HCT116 (cell line): ENCODE data around the gene PLEKHA5. TPM values are rescaled to one million over a fixed set of nuclear protein-coding genes. Genes with fewer than 3 reads are reported as not detected.

ENCODE experiments used
- ATAC-seq: fragments of 200-7000 bp; cut with Tn5 transposase; 2 replicates; pipeline ENCODE4 v1.9.1; 2020; ENCODE audit warnings: mild to moderate bottlenecking, moderate library complexity
- BruUV-seq: library from RNA; stranded (reverse); fragments of 400-500 nt; replicated peaks from 2 replicates; lab custom pipeline; 2021; lab: Mats Ljungman, UMichigan
- CTCF ChIA-PET: fragments of 300-600 bp; sonication (Branson Sonifier 250); formaldehyde crosslinking; loops from one replicate; lab custom pipeline; 2021; ENCODE audit warnings: antibody characterized with exemption; lab: Charles Lee
- POLR2A ChIA-PET: fragments of 300-600, 350-600 bp; sonication (Branson Sonifier 250); formaldehyde crosslinking; loops from one replicate; lab custom pipeline; 2021; ENCODE audit warnings: antibody characterized with exemption; lab: Charles Lee
- RAD21 ChIA-PET, 2 experiments: fragments of 300-600 bp; sonication (Branson Sonifier 250); formaldehyde crosslinking; loops; one replicate each; lab custom pipeline; 2023; ENCODE audit warnings: low total read pairs in 2 of 2; ENCODE audit not compliant: uncharacterized antibody in 2 of 2, unreplicated experiment in 2 of 2, low non-redundant PET in 1 of 2; lab: Charles Lee
- DNase-seq: peaks from one replicate; pipeline ENCODE4 v3.0.0-alpha.2; 2010; ENCODE audit warnings: low read depth, low spot score
- H2AFZ ChIP-seq: fragments of 200-600 bp; shearing (Covaris generic), sonication (generic); 2 replicates; pipeline ENCODE4 v1.6.1; 2017; ENCODE audit warnings: low read depth, mixed run types, mixed read lengths, antibody characterized with exemption, low read length; ENCODE audit not compliant: poor library complexity, severe bottlenecking
- H3K27ac ChIP-seq: 2 replicates; pipeline ENCODE4 v1.5.1; 2012; ENCODE audit warnings: low read depth, low read length
- H3K27me3 ChIP-seq: fragments of 200-600 bp; sonication (generic); 2 replicates; pipeline ENCODE4 v1.6.1; 2016; ENCODE audit warnings: mixed run types, low read length, mixed read lengths; ENCODE audit not compliant: insufficient read depth
- H3K36me3 ChIP-seq, 2 experiments: fragments of 200-500 bp in 1 of 2; fragments of 200-600 bp in 1 of 2; sonication (Bioruptor generic) in 1 of 2; sonication (generic) in 1 of 2; 2 replicates each; pipeline versions ENCODE4 v1.5.1 to v1.6.1; 2014 to 2016; ENCODE audit warnings: low read length in 2 of 2, inconsistent platforms in 1 of 2, mixed read lengths in 1 of 2, mixed run types in 1 of 2; ENCODE audit not compliant: insufficient read depth in 2 of 2, control insufficient read depth in 1 of 2
- H3K4me1 ChIP-seq, 2 experiments: fragments of 200-600 bp in 1 of 2; sonication (generic) in 1 of 2; 2 replicates each; pipeline versions ENCODE4 v1.5.1 to v1.6.1; 2012 to 2017; ENCODE audit warnings: low read length in 2 of 2, inconsistent platforms in 1 of 2, mild to moderate bottlenecking in 1 of 2, mixed read lengths in 1 of 2, mixed run types in 1 of 2, moderate library complexity in 1 of 2; ENCODE audit not compliant: insufficient read depth in 2 of 2, control insufficient read depth in 1 of 2
- H3K4me2 ChIP-seq: fragments of 200-600 bp; sonication (generic); 2 replicates; pipeline ENCODE4 v1.6.1; 2017; ENCODE audit warnings: mixed run types, low read length, mixed read lengths
- H3K4me3 ChIP-seq, 2 experiments: fragments of 200-600 bp in 1 of 2; sonication (generic) in 1 of 2; replicated peaks in 1 of 2; 2 replicates each; pipeline ENCODE4 v1.5.1; 2011 to 2016; ENCODE audit warnings: low read length in 2 of 2, control low read depth in 1 of 2, low read depth in 1 of 2, mild to moderate bottlenecking in 1 of 2, mixed read lengths in 1 of 2, mixed run types in 1 of 2
- H3K79me2 ChIP-seq: fragments of 200-600 bp; sonication (generic); 2 replicates; pipeline ENCODE4 v1.6.1; 2017; ENCODE audit warnings: mild to moderate bottlenecking, mixed run types, low read length, moderate library complexity, mixed read lengths; ENCODE audit not compliant: insufficient read depth
- H3K9ac ChIP-seq: fragments of 200-600 bp; sonication (generic); 2 replicates; pipeline ENCODE4 v1.6.1; 2016; ENCODE audit warnings: low read length, mixed read lengths
- H3K9me2 ChIP-seq: fragments of 200-600 bp; sonication (generic), shearing (Covaris generic); 2 replicates; pipeline ENCODE4 v1.6.1; 2017; ENCODE audit warnings: mixed run types, mild to moderate bottlenecking, moderate library complexity; ENCODE audit not compliant: insufficient read depth
- H3K9me3 ChIP-seq, 2 experiments: fragments of 200-500 bp in 1 of 2; fragments of 200-600 bp in 1 of 2; sonication (Bioruptor generic) in 1 of 2; sonication (generic) in 1 of 2; 2 replicates each; pipeline ENCODE4 v1.6.1; 2014 to 2017; ENCODE audit warnings: low read length in 2 of 2, mixed read lengths in 2 of 2, inconsistent platforms in 1 of 2, low read depth in 1 of 2, mild to moderate bottlenecking in 1 of 2, mixed run types in 1 of 2, moderate library complexity in 1 of 2; ENCODE audit not compliant: control insufficient read depth in 1 of 2, insufficient read depth in 1 of 2
- H4K20me1 ChIP-seq: fragments of 200-600 bp; sonication (generic), shearing (Covaris generic); 2 replicates; pipeline ENCODE4 v1.6.1; 2017; ENCODE audit warnings: mixed run types, mild to moderate bottlenecking, moderate library complexity; ENCODE audit not compliant: insufficient read depth
- CBX3 ChIP-seq: IDR thresholded peaks from 2 replicates; pipeline ENCODE4 v1.6.1; 2012; ENCODE audit warnings: low read depth
- CEBPB ChIP-seq: IDR thresholded peaks from 2 replicates; pipeline ENCODE4 v1.6.1; 2012; ENCODE audit warnings: low read depth
- EGR1 ChIP-seq: IDR thresholded peaks from 2 replicates; pipeline ENCODE4 v1.6.1; 2012; ENCODE audit warnings: low read depth
- ELF1 ChIP-seq: IDR thresholded peaks from 2 replicates; pipeline ENCODE4 v1.6.1; 2012; ENCODE audit warnings: low read depth, borderline replicate concordance
- EZH2 ChIP-seq: fragments of 200-600 bp; sonication (generic); IDR thresholded peaks from 2 replicates; pipeline ENCODE4 v1.6.1; 2017; ENCODE audit warnings: antibody characterized with exemption, mixed run types
- EZH2phosphoT487 ChIP-seq: fragments of 200-600 bp; IDR thresholded peaks from 2 replicates; pipeline ENCODE4 v1.6.1; 2018; ENCODE audit warnings: antibody characterized with exemption, borderline replicate concordance
- JUND ChIP-seq: IDR thresholded peaks from 2 replicates; pipeline ENCODE4 v1.6.1; 2012
- MAX ChIP-seq: IDR thresholded peaks from 2 replicates; pipeline ENCODE4 v1.6.1; 2012
- POLR2A ChIP-seq: IDR thresholded peaks from 2 replicates; pipeline ENCODE4 v1.7.0; 2011; ENCODE audit warnings: borderline replicate concordance; ENCODE audit not compliant: insufficient read depth, insufficient read length; ENCODE audit errors: extremely low read depth
- POLR2AphosphoS5 ChIP-seq: IDR thresholded peaks from 2 replicates; pipeline ENCODE4 v1.6.1; 2011; ENCODE audit warnings: mild to moderate bottlenecking, low read depth, low read length, moderate library complexity
- RAD21 ChIP-seq: IDR thresholded peaks from 2 replicates; pipeline ENCODE4 v1.6.1; 2012; ENCODE audit warnings: low read depth, mild to moderate bottlenecking
- REST ChIP-seq: IDR thresholded peaks from 2 replicates; pipeline ENCODE4 v1.6.1; 2012; ENCODE audit warnings: low read depth
- SIN3A ChIP-seq: IDR thresholded peaks from 2 replicates; pipeline ENCODE4 v1.6.1; 2012; ENCODE audit warnings: low read depth
- SP1 ChIP-seq: IDR thresholded peaks from 2 replicates; pipeline ENCODE4 v1.6.1; 2012; ENCODE audit warnings: low read depth
- SRF ChIP-seq: IDR thresholded peaks from 2 replicates; pipeline ENCODE4 v1.6.1; 2012; ENCODE audit warnings: low read depth
- TCF7L2 ChIP-seq: IDR thresholded peaks from 2 replicates; pipeline ENCODE4 v1.7.0; 2011; ENCODE audit warnings: borderline replicate concordance, inconsistent platforms; ENCODE audit not compliant: insufficient read depth, insufficient read length; ENCODE audit errors: extremely low read depth
- YY1 ChIP-seq: IDR thresholded peaks from 2 replicates; pipeline ENCODE4 v1.6.1; 2011; ENCODE audit warnings: low read length, low read depth, moderate library complexity, mild to moderate bottlenecking; ENCODE audit not compliant: insufficient replicate concordance; ENCODE audit errors: extremely low read depth
- ZBTB33 ChIP-seq: IDR thresholded peaks from 2 replicates; pipeline ENCODE4 v1.6.1; 2011; ENCODE audit warnings: mild to moderate bottlenecking, low read length, moderate library complexity; ENCODE audit not compliant: insufficient replicate concordance; ENCODE audit errors: extremely low read depth
- ZFX ChIP-seq: fragments of 450-650 bp; IDR thresholded peaks from 2 replicates; pipeline ENCODE4 v1.6.1; 2017
- ZNF274 ChIP-seq: fragments of 200-500 bp; sonication (Bioruptor generic); IDR thresholded peaks from 2 replicates; pipeline ENCODE4 v1.6.1; 2014; ENCODE audit warnings: mild to moderate bottlenecking, low read depth, low read length, inconsistent platforms
- intact Hi-C: fragments of 100-400 bp; cut with micrococcal nuclease; formaldehyde crosslinking; loops from 2 replicates; pipeline ENCODE4 v1.10.0; 2022
- total RNA-seq: library from RNA; stranded (reverse); gene quantifications from one replicate; pipeline ENCODE4 v1.2.1, GENCODE V29; 2021; ENCODE audit not compliant: unreplicated experiment

Gene PLEKHA5
- total RNA-seq, 1 experiment from 2014 or later: 18.9 TPM

- BruUV-seq: no TSS peak
- Histone ChIP-seq H3K4me1 (no peaks in the 10 kb centered on the region), H3K4me2 (no peak overlapping the region), H3K79me2 (peaks cover 18% of the 10 kb centered on the region), H3K27me3 (no peaks in the 10 kb centered on the region), H3K9me2 (no peaks in the 10 kb centered on the region), H3K9me3 (no peaks in the 10 kb centered on the region), H3K9ac (no peak overlapping the region), H4K20me1 (no peaks in the 10 kb centered on the region), H3K27ac (no peak overlapping the region), H3K36me3 (no peaks in the 10 kb centered on the region), H3K4me3 (no peak overlapping the region), H2AFZ (no peak overlapping the region)
- no peak for TF ChIP-seq MAX
- no peak for TF ChIP-seq RAD21
- TF ChIP-seq ELF1: no peak
- TF ChIP-seq SP1: no peak
- no peak for TF ChIP-seq SIN3A
- TF ChIP-seq POLR2AphosphoS5: no peak
- TF ChIP-seq ZNF274: no peak
- TF ChIP-seq REST: no peak
- no peak for TF ChIP-seq YY1
- no peak for TF ChIP-seq ZBTB33
- no peak for TF ChIP-seq CBX3
- TF ChIP-seq TCF7L2: no peak
- TF ChIP-seq EZH2: no peak
- no peak for TF ChIP-seq JUND
- no peak for TF ChIP-seq POLR2A
- TF ChIP-seq CEBPB: no peak
- no peak for TF ChIP-seq ZFX
- no peak for TF ChIP-seq EZH2phosphoT487
- no peak for TF ChIP-seq EGR1
- no peak for TF ChIP-seq SRF
- POLR2A ChIA-PET: no interaction called here
- RAD21 ChIA-PET: no interaction called here
- intact Hi-C loops: loop anchor here (10.0 kb wide), 1 partner anchor 625 kb away; no protein-coding TSS in a partner anchor
- CTCF ChIA-PET: no interaction called here
- DNase-seq (no peak), ATAC-seq (no peak)
Observed at GRCh38 chr12:19179986-19180385, 50.5 kb downstream of the PLEKHA5 start.
